GM18507 (cell line): Measurements from ENCODE around the gene ASTE1.
"Not testable (repeated sequence)": the region's sequence is repeated elsewhere in the genome, so short reads cannot be mapped to it uniquely, and the experiment has no call there.

ENCODE experiments used
- DNase-seq: peaks from one replicate; pipeline ENCODE4 v3.0.0; 2011; ENCODE audit warnings: low read depth; ENCODE audit not compliant: insufficient read length; ENCODE audit errors: extremely low spot score
- FAIRE-seq: peaks from 2 replicates; lab custom pipeline; 2011; peaks lifted over from hg19 to GRCh38; lab: Jason Lieb, UNC

ASTE1 gene

GRCh38 chr3:131020122-131020693 is 6.4 kb downstream of the ASTE1 start:
- DNase-seq (no peak), FAIRE-seq (peak; percentile 29)

GRCh38 chr3:131018970-131019369 is 7.7 kb downstream of the ASTE1 start:
- no peak for FAIRE-seq

DNA sequence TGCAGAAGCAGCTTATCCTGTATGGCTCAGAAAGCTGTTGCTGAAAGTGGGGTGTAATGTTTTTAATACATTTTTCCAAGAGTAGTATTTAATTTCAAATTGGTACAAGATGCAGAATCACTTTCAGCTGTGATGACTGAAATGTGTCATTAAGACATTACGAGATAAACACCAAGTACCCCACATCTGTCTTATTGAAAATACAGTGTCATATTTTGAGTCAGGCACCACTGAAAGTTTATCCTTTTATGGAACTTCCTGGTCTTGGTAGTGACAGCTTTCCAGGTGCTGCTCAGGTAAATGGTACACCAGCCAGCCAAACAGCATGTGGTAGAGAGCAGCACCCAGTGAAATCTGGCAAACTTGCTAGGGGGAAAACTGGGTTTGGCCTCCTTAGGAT is 16.9 kb downstream of the ASTE1 start:
- DNase-seq: no peak
- FAIRE-seq: no peak

More at GRCh38 chr3:131018970-131019369, 7.7 kb downstream of the ASTE1 start:
- no peak for DNase-seq

- DNase-seq (no peak), FAIRE-seq (no peak)
Observed at GRCh38 chr3:131008326-131008725, 18.3 kb downstream of the ASTE1 start.

DNA sequence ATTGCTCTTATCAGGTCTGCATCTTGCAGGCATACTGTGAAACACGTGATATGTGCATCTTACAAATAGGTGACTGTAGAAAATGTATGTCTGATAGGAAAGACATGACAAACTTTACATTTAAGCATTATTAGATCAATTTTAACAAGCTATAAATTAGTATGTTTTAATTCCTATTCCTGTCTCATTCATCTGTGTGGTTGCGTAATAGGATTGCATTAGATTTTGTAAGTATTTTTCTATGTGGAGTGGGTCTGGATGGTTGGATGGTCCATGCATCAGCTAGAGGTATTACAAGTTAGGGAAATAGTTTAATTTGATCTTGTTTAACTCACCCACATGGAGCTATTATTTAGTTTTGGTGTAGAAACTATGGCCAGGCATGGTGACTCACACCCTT is 18.8 kb downstream of the ASTE1 start:
- DNase-seq (no peak), FAIRE-seq (no peak)

- DNase-seq (no peak), FAIRE-seq (no peak)
Observed at GRCh38 chr3:131007256-131007655, 19.4 kb downstream of the ASTE1 start.

DNA sequence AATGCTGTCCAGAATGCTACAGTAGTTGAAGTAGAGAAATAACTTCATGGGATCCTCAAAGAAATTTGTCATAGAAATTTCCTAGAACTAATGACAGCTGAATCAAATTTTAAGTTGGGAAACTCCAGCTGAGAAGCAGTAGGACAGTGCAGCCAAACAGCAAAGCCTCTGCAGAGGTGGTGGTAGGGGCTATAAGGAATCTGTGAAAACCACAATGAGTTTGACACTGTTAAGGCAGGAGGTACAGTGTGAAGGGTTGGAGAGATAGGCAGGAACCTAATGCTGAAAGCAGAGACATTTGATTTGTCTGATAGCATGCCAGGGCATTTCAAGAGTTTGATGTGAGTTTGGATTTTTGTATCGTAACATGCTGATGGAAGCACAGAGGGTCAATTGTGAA is 22.0 kb downstream of the ASTE1 start:
- FAIRE-seq (no peak), DNase-seq (no peak)

- DNase-seq (no peak), FAIRE-seq (no peak)
Observed at GRCh38 chr3:131001071-131001470, 25.6 kb downstream of the ASTE1 start.

DNA sequence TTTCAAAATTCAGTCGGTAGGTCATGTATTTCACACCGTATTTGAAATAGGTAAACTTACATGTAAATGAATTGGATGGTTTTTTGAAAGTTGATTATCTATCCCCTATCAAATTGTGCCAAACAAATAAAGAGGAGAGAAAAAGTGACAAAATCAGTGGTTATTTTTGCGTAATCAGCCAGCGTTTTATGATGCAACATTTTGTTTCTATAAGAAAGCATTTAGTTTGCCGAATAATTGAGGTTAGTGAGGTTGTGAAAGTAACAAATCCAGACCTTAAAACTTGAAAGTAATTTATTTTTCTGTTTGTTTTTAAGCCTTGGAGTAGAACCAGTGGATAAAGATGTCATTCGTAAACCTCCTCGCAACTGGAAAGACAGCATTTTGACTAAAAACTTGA is 29.3 kb downstream of the ASTE1 start:
- FAIRE-seq: no peak

GRCh38 chr3:130992344-130992743 is 34.3 kb downstream of the ASTE1 start:
- FAIRE-seq (no peak), DNase-seq (no peak)

More for the DNA sequence above, 29.3 kb downstream of the ASTE1 start:
- no peak for DNase-seq

DNA sequence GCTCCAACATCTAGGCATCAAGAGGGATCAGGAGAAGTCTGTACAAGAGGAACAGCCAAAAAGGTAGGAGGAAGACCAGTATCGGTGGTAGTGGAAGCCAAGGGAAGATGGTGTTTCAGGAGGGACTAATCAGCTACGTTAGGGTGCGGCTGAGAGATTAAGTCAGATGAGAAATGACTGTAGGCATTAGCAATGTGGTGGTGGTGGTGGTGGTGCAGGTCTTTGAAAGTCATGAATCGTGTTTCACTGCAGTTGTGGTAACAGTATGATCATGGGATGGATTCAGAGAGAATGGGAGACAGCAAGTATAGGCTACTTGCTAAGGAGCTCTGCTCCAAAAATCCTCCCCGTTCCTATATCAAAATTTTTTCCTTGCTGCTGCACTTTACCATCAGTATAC is 35.5 kb downstream of the ASTE1 start:
- FAIRE-seq: no peak
- no peak for DNase-seq

DNA sequence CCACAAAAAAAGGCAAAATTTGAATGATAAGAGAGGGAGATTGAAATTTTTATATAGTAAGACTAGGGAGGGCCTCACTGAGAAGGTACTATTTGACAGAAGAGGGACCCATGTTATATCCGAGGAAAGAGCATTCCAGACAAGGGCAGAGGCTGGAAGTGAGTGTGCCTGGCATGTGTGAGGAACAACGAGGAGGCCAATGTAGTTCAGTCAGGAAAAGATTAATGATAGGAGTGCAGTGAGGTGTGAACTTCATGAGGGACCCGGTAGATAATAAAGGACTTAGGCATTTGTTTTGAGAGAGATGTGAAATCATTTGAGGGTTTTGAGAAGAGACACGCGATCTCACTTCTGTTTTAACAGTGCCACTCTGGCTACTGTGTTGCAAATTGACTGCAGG is 36.3 kb downstream of the ASTE1 start:
- DNase-seq (no peak), FAIRE-seq (no peak)

- DNase-seq (no peak), FAIRE-seq (no peak)
Observed at GRCh38 chr3:130981469-130981868, 45.2 kb downstream of the ASTE1 start.

- no peak for FAIRE-seq
- no peak for DNase-seq
Observed at GRCh38 chr3:130979117-130979516, 47.5 kb downstream of the ASTE1 start.

DNA sequence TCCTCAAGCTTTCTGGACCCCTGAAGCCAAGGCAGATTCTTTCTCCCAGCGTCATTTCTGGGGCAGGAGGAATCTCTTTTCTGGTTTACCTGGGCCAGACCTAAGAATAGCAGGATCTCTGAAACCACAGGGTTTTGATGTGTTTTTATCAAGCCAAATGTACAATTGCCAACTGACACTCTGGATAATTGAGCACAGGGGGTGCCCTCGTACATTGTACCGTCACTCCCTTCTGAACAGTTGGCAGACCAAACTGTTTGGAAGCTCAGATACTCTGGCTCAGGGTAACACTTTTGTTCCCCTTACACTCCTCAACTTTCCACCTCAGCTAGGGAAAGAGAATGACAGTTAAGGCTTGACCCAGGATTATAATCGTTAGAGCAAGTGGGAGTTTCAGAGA is 49.9 kb downstream of the ASTE1 start:
- no peak for DNase-seq
- no peak for FAIRE-seq

GRCh38 chr3:130975251-130975650 is 51.4 kb downstream of the ASTE1 start:
- DNase-seq (no peak), FAIRE-seq (no peak)

DNA sequence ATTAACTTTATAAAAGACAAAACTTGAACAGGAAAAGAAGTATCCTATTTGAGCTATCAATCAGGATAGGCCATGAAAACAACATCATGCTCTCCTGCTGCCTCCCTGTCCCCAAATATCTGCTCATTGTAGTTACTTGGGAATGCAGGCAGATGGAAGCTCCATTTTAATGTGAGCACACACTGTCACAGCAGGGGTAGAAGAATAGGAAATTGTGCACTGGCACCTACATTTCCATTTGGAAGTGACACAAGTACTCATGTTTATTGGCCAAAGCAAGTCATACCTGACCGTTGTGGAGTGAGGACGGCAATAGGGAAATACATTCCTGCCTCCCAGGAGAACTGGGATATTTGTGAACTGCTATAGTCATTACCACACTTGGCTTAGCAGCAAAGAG is 52.4 kb downstream of the ASTE1 start:
- FAIRE-seq: no peak
- DNase-seq: no peak

DNA sequence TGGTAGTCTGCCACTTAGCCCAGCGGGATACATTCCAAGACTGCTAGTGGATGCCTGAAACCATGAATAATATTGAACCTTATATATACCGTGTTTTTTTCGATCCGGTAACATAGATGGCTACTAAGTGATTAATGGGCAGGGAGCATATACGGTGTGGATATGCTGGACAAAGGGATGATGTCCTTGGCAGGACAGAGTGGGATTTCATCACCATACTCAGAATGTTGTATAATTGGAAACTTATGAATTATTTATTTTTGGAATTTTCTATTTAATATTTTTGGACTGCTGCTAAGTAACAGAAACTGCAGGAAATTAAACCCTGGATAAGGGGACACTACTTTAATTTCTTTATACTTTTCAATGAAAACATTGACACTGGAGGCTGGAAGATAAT is 53.2 kb downstream of the ASTE1 start:
- DNase-seq (no peak), FAIRE-seq (no peak)

DNA sequence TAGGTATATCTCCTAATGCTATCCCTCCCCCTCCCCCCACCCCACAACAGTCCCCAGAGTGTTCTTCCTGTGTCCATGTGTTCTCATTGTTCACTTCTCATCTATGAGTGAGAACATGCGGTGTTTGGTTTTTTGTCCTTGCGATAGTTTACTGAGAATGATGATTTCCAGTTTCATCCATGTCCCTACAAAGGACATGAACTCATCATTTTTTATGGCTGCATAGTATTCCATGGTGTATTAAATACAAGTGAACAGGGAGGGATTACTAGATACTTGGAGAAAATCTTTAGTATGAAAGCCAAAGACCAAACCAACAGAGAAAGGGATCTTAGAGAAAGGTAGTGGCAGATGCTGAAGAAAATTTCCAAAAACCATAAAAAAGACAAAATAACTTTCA is 54.0 kb downstream of the ASTE1 start:
- not testable (repeated sequence) for FAIRE-seq, DNase-seq

DNA sequence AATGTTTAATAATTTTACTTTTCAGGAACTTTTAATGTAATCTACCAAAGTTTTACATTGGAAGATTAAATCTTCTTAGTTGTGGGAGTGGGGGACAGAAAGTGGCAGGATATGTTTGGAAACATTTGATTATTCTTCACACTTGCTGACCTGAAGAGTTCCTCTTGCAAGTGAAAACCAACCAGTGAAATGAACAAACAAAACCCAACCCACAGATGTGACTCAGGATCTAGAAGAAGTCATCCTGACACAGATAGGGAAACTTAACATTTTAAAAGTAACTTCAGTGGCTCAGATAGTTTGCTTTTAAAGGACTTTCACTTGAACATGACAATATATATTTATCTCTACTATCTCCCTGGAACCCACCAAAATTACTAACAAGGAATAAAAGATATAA is 55.4 kb downstream of the ASTE1 start:
- FAIRE-seq (peak; percentile 21), DNase-seq (no peak)

DNA sequence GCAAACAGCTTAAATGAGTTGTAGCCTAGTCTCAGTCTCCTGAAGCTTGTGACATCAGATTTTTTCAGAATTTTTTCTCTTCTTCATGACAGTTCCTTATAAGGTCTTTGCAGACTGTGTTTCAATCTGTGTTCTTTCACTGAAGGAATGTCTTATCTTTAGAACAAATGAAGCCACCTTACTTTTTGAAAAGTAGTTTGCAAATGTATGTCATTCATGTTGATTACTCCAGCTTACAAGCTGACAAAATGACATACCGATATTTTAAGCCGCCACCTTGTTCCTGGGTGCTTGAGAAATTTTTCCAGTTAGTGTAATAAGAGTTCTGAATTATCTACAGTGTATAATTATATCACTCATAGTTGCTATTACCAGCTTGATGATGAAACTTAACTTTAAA is 57.0 kb downstream of the ASTE1 start:
- DNase-seq (no peak), FAIRE-seq (no peak)

DNA sequence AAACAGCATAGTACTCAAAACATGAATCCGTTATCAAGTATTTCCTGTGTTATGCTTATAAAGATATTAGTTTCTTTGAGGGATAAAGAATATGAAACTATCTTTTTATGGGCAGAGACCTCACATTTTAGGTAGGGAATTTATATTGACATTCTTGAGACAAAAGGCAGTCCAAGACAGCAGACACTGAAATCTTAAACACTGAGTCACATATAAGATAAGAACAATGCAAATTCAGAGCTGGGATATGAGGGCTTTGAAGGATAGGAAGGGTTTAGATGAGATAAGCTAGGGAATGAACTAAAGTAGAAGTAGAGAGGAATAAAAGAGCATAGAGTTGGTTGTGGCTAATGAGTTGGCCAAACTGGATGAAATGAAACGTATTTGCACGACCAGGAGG is 58.4 kb downstream of the ASTE1 start:
- FAIRE-seq (no peak), DNase-seq (no peak)
